GM12878 (cell line): Measurements from ENCODE around the gene HSPB3. TPM values are rescaled to one million over a fixed set of nuclear protein-coding genes. Genes with fewer than 3 reads are reported as not detected.

Source experiments
- ATAC-seq: fragments of 200-7000 bp; cut with Tn5 transposase; 3 replicates; pipeline ENCODE4 v1.9.1; 2020; ENCODE audit warnings: mild to moderate bottlenecking, moderate library complexity
- BruUV-seq: library from RNA; stranded (reverse); fragments of 400-500 nt; replicated peaks from 2 replicates; lab custom pipeline; 2021; lab: Mats Ljungman, UMichigan
- CTCF ChIA-PET: fragments of 300-600 bp; sonication (Branson Sonifier 250); formaldehyde crosslinking; extraction: SDS; loops from one replicate; lab custom pipeline; 2021; ENCODE audit warnings: inconsistent platforms; lab: Yijun Ruan, JAX
- POLR2A ChIA-PET: fragments of 350-600 bp; formaldehyde crosslinking; extraction: SDS; loops from one replicate; lab custom pipeline; 2021; ENCODE audit warnings: inconsistent platforms; lab: Charles Lee
- RAD21 ChIA-PET: fragments of 300-600 bp; sonication (Branson Sonifier 250); formaldehyde crosslinking; loops from one replicate; lab custom pipeline; 2023; ENCODE audit warnings: antibody characterized with exemption; ENCODE audit not compliant: unreplicated experiment; lab: Charles Lee
- SMC1A ChIA-PET: fragments of 300-600 bp; sonication (Branson Sonifier 250); formaldehyde crosslinking; loops from one replicate; lab custom pipeline; 2023; ENCODE audit not compliant: unreplicated experiment, uncharacterized antibody; lab: Charles Lee
- DNase-seq: peaks from one replicate; pipeline ENCODE4 v3.0.0-alpha.2; 2011; ENCODE audit warnings: low read depth, low spot score
- FAIRE-seq: peaks from 3 replicates; lab custom pipeline; 2011; peaks lifted over from hg19 to GRCh38; lab: Jason Lieb, UNC
- H2AFZ ChIP-seq: 2 replicates; pipeline ENCODE4 v1.6.0; 2011; ENCODE audit warnings: low read depth, low read length, control low read depth; ENCODE audit not compliant: control insufficient read depth
- H3K27ac ChIP-seq: 2 replicates; pipeline ENCODE4 v1.5.1; 2011; ENCODE audit warnings: control low read depth; ENCODE audit not compliant: control insufficient read depth, insufficient read depth
- H3K27me3 ChIP-seq, 2 experiments: replicated peaks in 1 of 2; 2 replicates each; pipeline versions ENCODE4 v1.6.0 to v1.6.1; 2011; ENCODE audit warnings: low read length in 1 of 2; ENCODE audit not compliant: control insufficient read depth in 2 of 2, insufficient read depth in 2 of 2
- H3K36me3 ChIP-seq, 2 experiments: 2 replicates each; pipeline ENCODE4 v1.5.1; 2011; ENCODE audit warnings: low read length in 1 of 2; ENCODE audit not compliant: control insufficient read depth in 2 of 2, insufficient read depth in 2 of 2
- H3K4me1 ChIP-seq: 2 replicates; pipeline ENCODE4 v1.6.1; 2011; ENCODE audit warnings: mild to moderate bottlenecking, low read length, moderate library complexity, mixed read lengths; ENCODE audit not compliant: control insufficient read depth, insufficient read depth
- H3K4me2 ChIP-seq: 2 replicates; pipeline ENCODE4 v1.6.0; 2011; ENCODE audit warnings: control low read depth; ENCODE audit not compliant: control insufficient read depth, insufficient read depth
- H3K4me3 ChIP-seq: fragments of 200-600 bp; sonication (generic); 2 replicates; pipeline ENCODE4 v1.5.1; 2016
- H3K79me2 ChIP-seq: 2 replicates; pipeline ENCODE4 v1.6.0; 2011; ENCODE audit warnings: low read length; ENCODE audit not compliant: control insufficient read depth, insufficient read depth
- H3K9ac ChIP-seq: 2 replicates; pipeline ENCODE4 v1.8.0; 2011; ENCODE audit warnings: low read length, control low read depth, mixed read lengths; ENCODE audit not compliant: control insufficient read depth, insufficient read depth
- H3K9me3 ChIP-seq: replicated peaks from 3 replicates; pipeline ENCODE4 v1.5.1; 2011; ENCODE audit warnings: mild to moderate bottlenecking, low read length; ENCODE audit not compliant: control insufficient read depth, insufficient read depth
- H4K20me1 ChIP-seq: 2 replicates; pipeline ENCODE4 v1.6.0; 2011; ENCODE audit not compliant: control insufficient read depth, insufficient read depth
- BHLHE40 ChIP-seq, 2 experiments: fragments of 450-650 bp in 1 of 2; IDR thresholded peaks; 2 replicates each; pipeline ENCODE4 v1.6.1; 2011 to 2017; ENCODE audit warnings: low read depth in 2 of 2, borderline replicate concordance in 1 of 2, improper control_type of control experiment in 1 of 2, low read length in 1 of 2, mild to moderate bottlenecking in 1 of 2
- CREM ChIP-seq: IDR thresholded peaks from 2 replicates; pipeline ENCODE4 v1.6.1; 2014; ENCODE audit warnings: antibody characterized with exemption, low read depth
- KLF5 ChIP-seq: fragments of 450-650 bp; IDR thresholded peaks from 2 replicates; pipeline ENCODE4 v1.6.1; 2014; ENCODE audit warnings: mild to moderate bottlenecking; ENCODE audit not compliant: partially characterized antibody
- PAX8 ChIP-seq: fragments of 450-650 bp; IDR thresholded peaks from 2 replicates; pipeline ENCODE4 v1.6.1; 2017; ENCODE audit warnings: mild to moderate bottlenecking, moderate library complexity
- POLR2AphosphoS5 ChIP-seq: IDR thresholded peaks from 2 replicates; pipeline ENCODE4 v1.6.1; 2011; ENCODE audit warnings: mild to moderate bottlenecking, low read length, inconsistent platforms
- RBBP5 ChIP-seq: fragments of 200-600 bp; sonication (generic); conservative IDR thresholded peaks from 2 replicates; pipeline ENCODE4 v1.6.1; 2016
- SMARCA5 ChIP-seq: fragments of 450-650 bp; IDR thresholded peaks from 2 replicates; pipeline ENCODE4 v1.6.1; 2017; ENCODE audit warnings: mild to moderate bottlenecking
- SPI1 ChIP-seq: IDR thresholded peaks from 2 replicates; pipeline ENCODE4 v1.6.1; 2011; ENCODE audit warnings: low read depth, mild to moderate bottlenecking, low read length, moderate library complexity, borderline replicate concordance; ENCODE audit not compliant: insufficient read depth
- ZNF687 ChIP-seq: fragments of 450-650 bp; IDR thresholded peaks from 2 replicates; pipeline ENCODE4 v1.6.1; 2017; ENCODE audit warnings: mild to moderate bottlenecking, moderate library complexity
- WGBS: methylation state at CpG from one replicate; pipeline ENCODE4 v1.1.6; 2016; ENCODE audit warnings: low lambda C conversion rate; ENCODE audit not compliant: insufficient replicate concordance, insufficient coverage; ENCODE audit errors: missing lambda C conversion rate; 5-methylcytosine and 5-hydroxymethylcytosine counted together
- in situ Hi-C: fragments of 300-500 bp; cut with MboI; formaldehyde crosslinking; loops from 9 replicates; pipeline ENCODE4 v1.14.3; 2018; ENCODE audit warnings: mixed read lengths
- intact Hi-C: fragments of 100-400 bp; cut with micrococcal nuclease; formaldehyde crosslinking; loops from one replicate; pipeline ENCODE4 v1.14.2; 2022; ENCODE audit not compliant: unreplicated experiment
- polyA plus RNA-seq, 11 experiments: library from polyadenylated mRNA; depleted of rRNA in 4 of 11; unstranded in 6 of 11; stranded (reverse) in 5 of 11; fragments of >200 nt; fragmentation: Nextera tagmentation in 4 of 11; fragmentation: Illumina TruSeq in 1 of 11; extraction: Ambion mirVana in 4 of 11; extraction: Trizol in 1 of 11; gene quantifications; 1 replicate in 1 of 11; 2 replicates in 10 of 11; pipeline versions ENCODE4 v1.2.1 to v1.2.3, GENCODE V29; 2011 to 2016; ENCODE audit warnings: inconsistent platforms in 2 of 11, missing spikeins in 2 of 11, low read depth in 1 of 11
- total RNA-seq, 4 experiments: library from RNA; depleted of rRNA in 3 of 4; stranded (reverse); fragments of >200 nt in 3 of 4; fragmentation: Illumina TruSeq in 1 of 4; extraction: Trizol in 1 of 4; gene quantifications; 2 replicates each; pipeline versions ENCODE4 v1.2.1 to v1.2.3, GENCODE V29; 2013 to 2021
- TF ChIP-seq, protein P1 (sequence below): fragments of 150-350 bp; IDR thresholded peaks from 2 replicates; pipeline ENCODE4 v1.6.1; 2014; ENCODE audit warnings: mild to moderate bottlenecking, low read depth, low read length
- TF ChIP-seq, protein P2 (sequence below): fragments of 450-650 bp; IDR thresholded peaks from 2 replicates; pipeline ENCODE4 v1.6.1; 2016; ENCODE audit warnings: mild to moderate bottlenecking
- TF ChIP-seq, protein P3 (sequence below): IDR thresholded peaks from 2 replicates; pipeline ENCODE4 v1.6.1; 2012; ENCODE audit warnings: low read depth, low read length, improper control_type of control experiment
- TF ChIP-seq, protein P4 (sequence below): IDR thresholded peaks from 2 replicates; pipeline ENCODE4 v1.6.1; 2011; ENCODE audit warnings: borderline replicate concordance, low read depth, mild to moderate bottlenecking, moderate library complexity, mixed read lengths, low read length; ENCODE audit not compliant: insufficient read depth; ENCODE audit errors: extremely low read length

Gene HSPB3
- total and polyA plus RNA-seq, 10 of the 15 experiments (the other 5 are each of a cell fraction or from before 2014, with no cell fraction given), result 0.11 to 0.60 (median 0.29) TPM; not detected in 7

DNA sequence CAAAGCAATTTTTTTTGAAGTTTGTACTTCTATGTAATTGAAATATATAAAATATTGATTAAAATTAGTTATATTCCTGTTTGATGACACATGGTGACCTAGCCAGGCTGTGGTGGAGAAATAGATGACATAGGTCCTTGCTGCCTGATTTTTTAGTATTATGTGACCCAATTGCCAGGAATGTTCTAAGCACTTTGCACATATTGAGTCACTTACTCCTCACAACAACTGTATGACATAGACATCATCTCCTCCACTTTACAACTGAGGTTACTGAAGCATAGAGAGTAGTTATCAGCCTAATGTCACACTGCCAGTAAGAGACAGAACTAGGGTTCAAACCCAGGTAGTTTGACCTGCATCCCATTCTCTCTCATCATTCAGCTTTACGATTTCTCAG is 35.8 kb downstream of the HSPB3 start:
- ATAC-seq (no peak), FAIRE-seq (no peak), DNase-seq (no peak)
- ChIA-PET CTCF (interaction anchor here (1.1 to 6.0 kb wide), 5 partner anchors 21 to 256 kb away, joined by 3 to 111 read pairs (median 38); no protein-coding TSS in a partner anchor), SMC1A (interaction anchor here (1.5 to 4.4 kb wide), 5 partner anchors 25 to 354 kb away, joined by 4 to 27 read pairs (median 9); no protein-coding TSS in a partner anchor), POLR2A (no interaction called here), RAD21 (interaction anchor here (1.5 to 3.8 kb wide), 3 partner anchors 35 to 256 kb away, joined by 4 to 40 read pairs (median 5); no protein-coding TSS in a partner anchor)
- Histone ChIP-seq H3K9ac (no peak overlapping the region), H3K9me3 (no peaks in the 10 kb centered on the region), H3K4me1 (peaks cover 3% of the 10 kb centered on the region; the same call in 1 of the 2 replicates), H3K36me3 (no peaks in the 10 kb centered on the region), H3K79me2 (no peaks in the 10 kb centered on the region), H3K27ac (no peak overlapping the region), H3K4me2 (no peak overlapping the region), H2AFZ (no peak overlapping the region), H3K27me3 (no peaks in the 10 kb centered on the region), H3K4me3 (no peak overlapping the region), H4K20me1 (no peaks in the 10 kb centered on the region)
- no TSS peak for BruUV-seq
- 7% methylated on average over 1 of the region's 1 CpG for WGBS
- intact Hi-C loops (no loop called here), in situ Hi-C loops (no loop called here)
- TF ChIP-seq, protein P1, sequence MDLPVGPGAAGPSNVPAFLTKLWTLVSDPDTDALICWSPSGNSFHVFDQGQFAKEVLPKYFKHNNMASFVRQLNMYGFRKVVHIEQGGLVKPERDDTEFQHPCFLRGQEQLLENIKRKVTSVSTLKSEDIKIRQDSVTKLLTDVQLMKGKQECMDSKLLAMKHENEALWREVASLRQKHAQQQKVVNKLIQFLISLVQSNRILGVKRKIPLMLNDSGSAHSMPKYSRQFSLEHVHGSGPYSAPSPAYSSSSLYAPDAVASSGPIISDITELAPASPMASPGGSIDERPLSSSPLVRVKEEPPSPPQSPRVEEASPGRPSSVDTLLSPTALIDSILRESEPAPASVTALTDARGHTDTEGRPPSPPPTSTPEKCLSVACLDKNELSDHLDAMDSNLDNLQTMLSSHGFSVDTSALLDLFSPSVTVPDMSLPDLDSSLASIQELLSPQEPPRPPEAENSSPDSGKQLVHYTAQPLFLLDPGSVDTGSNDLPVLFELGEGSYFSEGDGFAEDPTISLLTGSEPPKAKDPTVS, result no peak
- no peak for TF ChIP-seq POLR2AphosphoS5
- TF ChIP-seq, protein P2, sequence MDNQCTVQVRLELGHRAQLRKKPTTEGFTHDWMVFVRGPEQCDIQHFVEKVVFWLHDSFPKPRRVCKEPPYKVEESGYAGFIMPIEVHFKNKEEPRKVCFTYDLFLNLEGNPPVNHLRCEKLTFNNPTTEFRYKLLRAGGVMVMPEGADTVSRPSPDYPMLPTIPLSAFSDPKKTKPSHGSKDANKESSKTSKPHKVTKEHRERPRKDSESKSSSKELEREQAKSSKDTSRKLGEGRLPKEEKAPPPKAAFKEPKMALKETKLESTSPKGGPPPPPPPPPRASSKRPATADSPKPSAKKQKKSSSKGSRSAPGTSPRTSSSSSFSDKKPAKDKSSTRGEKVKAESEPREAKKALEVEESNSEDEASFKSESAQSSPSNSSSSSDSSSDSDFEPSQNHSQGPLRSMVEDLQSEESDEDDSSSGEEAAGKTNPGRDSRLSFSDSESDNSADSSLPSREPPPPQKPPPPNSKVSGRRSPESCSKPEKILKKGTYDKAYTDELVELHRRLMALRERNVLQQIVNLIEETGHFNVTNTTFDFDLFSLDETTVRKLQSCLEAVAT, result no peak
- no peak for TF ChIP-seq PAX8
- no peak for TF ChIP-seq SPI1
- no peak for TF ChIP-seq ZNF687
- no peak for TF ChIP-seq SMARCA5
- no peak for TF ChIP-seq CREM
- no peak for TF ChIP-seq RBBP5
- no peak for TF ChIP-seq BHLHE40 (IDR thresholded peaks at IDR 0.05; ENCODE audit: borderline replicate concordance in 1 of 2, low read depth in 2 of 2, low read length in 1 of 2)
- TF ChIP-seq KLF5, result no peak
- TF ChIP-seq, protein P3, sequence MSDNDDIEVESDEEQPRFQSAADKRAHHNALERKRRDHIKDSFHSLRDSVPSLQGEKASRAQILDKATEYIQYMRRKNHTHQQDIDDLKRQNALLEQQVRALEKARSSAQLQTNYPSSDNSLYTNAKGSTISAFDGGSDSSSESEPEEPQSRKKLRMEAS, result no peak
- TF ChIP-seq, protein P4, sequence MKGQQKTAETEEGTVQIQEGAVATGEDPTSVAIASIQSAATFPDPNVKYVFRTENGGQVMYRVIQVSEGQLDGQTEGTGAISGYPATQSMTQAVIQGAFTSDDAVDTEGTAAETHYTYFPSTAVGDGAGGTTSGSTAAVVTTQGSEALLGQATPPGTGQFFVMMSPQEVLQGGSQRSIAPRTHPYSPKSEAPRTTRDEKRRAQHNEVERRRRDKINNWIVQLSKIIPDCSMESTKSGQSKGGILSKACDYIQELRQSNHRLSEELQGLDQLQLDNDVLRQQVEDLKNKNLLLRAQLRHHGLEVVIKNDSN, result no peak
